GM23338 (cell line): Measurements from ENCODE around the gene IL31. TPM values are rescaled to one million over a fixed set of nuclear protein-coding genes. Genes with fewer than 3 reads are reported as not detected.

Experiments used
- ATAC-seq: fragments of 200-7000 bp; cut with Tn5 transposase; 3 replicates; pipeline ENCODE4 v1.9.1; 2020
- DNase-seq: peaks from one replicate; pipeline ENCODE4 v3.0.0-alpha.2; 2015; ENCODE audit warnings: low spot score
- H2AFZ ChIP-seq: fragments of 200-600 bp; sonication (generic); 2 replicates; pipeline ENCODE4 v1.8.0; 2016; ENCODE audit warnings: antibody characterized with exemption, mild to moderate bottlenecking, moderate library complexity
- H3F3A ChIP-seq: fragments of 200-600 bp; sonication (generic); replicated peaks from 2 replicates; pipeline ENCODE4 v1.8.0; 2017; ENCODE audit warnings: antibody characterized with exemption, mixed run types, low read depth
- H3K27ac ChIP-seq: fragments of 200-600 bp; sonication (generic); 2 replicates; pipeline ENCODE4 v1.6.1; 2016; ENCODE audit warnings: low read depth
- H3K27me3 ChIP-seq: fragments of 200-600 bp; sonication (generic); 2 replicates; pipeline ENCODE4 v1.8.0; 2016; ENCODE audit warnings: mild to moderate bottlenecking, mixed run types, moderate library complexity; ENCODE audit not compliant: insufficient read depth
- H3K36me3 ChIP-seq: fragments of 200-600 bp; sonication (generic); 2 replicates; pipeline ENCODE4 v1.8.0; 2016; ENCODE audit warnings: mild to moderate bottlenecking; ENCODE audit not compliant: insufficient read depth
- H3K4me1 ChIP-seq: fragments of 200-600 bp; sonication (generic); 2 replicates; pipeline ENCODE4 v1.8.0; 2016; ENCODE audit warnings: mild to moderate bottlenecking, moderate library complexity; ENCODE audit not compliant: insufficient read depth
- H3K4me2 ChIP-seq: fragments of 200-600 bp; sonication (generic); 2 replicates; pipeline ENCODE4 v1.7.1; 2017; ENCODE audit warnings: mixed run types
- H3K4me3 ChIP-seq: fragments of 200-600 bp; sonication (generic); 2 replicates; pipeline ENCODE4 v1.6.1; 2016; ENCODE audit warnings: mixed run types
- H3K79me2 ChIP-seq: fragments of 200-600 bp; sonication (generic); replicated peaks from 2 replicates; pipeline ENCODE4 v1.8.0; 2017; ENCODE audit warnings: mild to moderate bottlenecking; ENCODE audit not compliant: insufficient read depth
- H3K9me2 ChIP-seq: fragments of 200-600 bp; sonication (generic); 2 replicates; pipeline ENCODE4 v1.8.0; 2017; ENCODE audit not compliant: insufficient read depth
- H4K20me1 ChIP-seq: fragments of 200-600 bp; sonication (generic); replicated peaks from 2 replicates; pipeline ENCODE4 v1.8.0; 2017; ENCODE audit warnings: mild to moderate bottlenecking; ENCODE audit not compliant: insufficient read depth
- H3K27ac Mint-ChIP-seq: 2 replicates; pipeline ENCODE4 v1.8.0; 2020; ENCODE audit warnings: inconsistent platforms, mild to moderate bottlenecking, moderate library complexity, mixed read lengths
- H3K27me3 Mint-ChIP-seq: 3 replicates; pipeline ENCODE4 v1.8.0; 2022; ENCODE audit warnings: low read depth, mild to moderate bottlenecking, moderate library complexity, mixed read lengths, inconsistent platforms; ENCODE audit not compliant: insufficient read depth, poor library complexity
- H3K36me3 Mint-ChIP-seq: 3 replicates; pipeline ENCODE4 v1.8.0; 2021; ENCODE audit warnings: low read depth, mild to moderate bottlenecking, inconsistent platforms, moderate library complexity, mixed read lengths
- H3K4me1 Mint-ChIP-seq: 3 replicates; pipeline ENCODE4 v1.8.0; 2020; ENCODE audit warnings: mild to moderate bottlenecking, inconsistent platforms, mixed read lengths
- H3K4me3 Mint-ChIP-seq: 3 replicates; pipeline ENCODE4 v1.8.0; 2021; ENCODE audit warnings: moderate library complexity, mild to moderate bottlenecking, inconsistent platforms, mixed read lengths
- H3K9me3 Mint-ChIP-seq: 3 replicates; pipeline ENCODE4 v1.8.0; 2020; ENCODE audit warnings: moderate library complexity, mild to moderate bottlenecking, inconsistent platforms, mixed read lengths
- CREB1 ChIP-seq: fragments of 250-450 bp; sonication (Bioruptor Pico); IDR thresholded peaks from 2 replicates; pipeline ENCODE4 v1.5.0; 2020; ENCODE audit warnings: low read depth, mild to moderate bottlenecking, moderate library complexity
- CTCF ChIP-seq, 2 experiments: fragments of 200-600 bp in 1 of 2; sonication (generic) in 1 of 2; conservative IDR thresholded peaks; 2 replicates each; pipeline versions ENCODE4 v1.5.1 to v1.6.1; 2016 to 2017; ENCODE audit warnings: antibody characterized with exemption in 2 of 2, low read depth in 2 of 2, mild to moderate bottlenecking in 2 of 2, moderate library complexity in 1 of 2
- ETS1 ChIP-seq: IDR thresholded peaks from 2 replicates; pipeline ENCODE4 v1.6.1; 2016; ENCODE audit warnings: antibody characterized with exemption
- EZH2 ChIP-seq: fragments of 200-600 bp; sonication (generic); IDR thresholded peaks from one replicate; pipeline ENCODE4 v1.8.0; 2017; ENCODE audit warnings: antibody characterized with exemption, mild to moderate bottlenecking, low read depth; ENCODE audit not compliant: unreplicated experiment
- EZH2phosphoT487 ChIP-seq: fragments of 200-600 bp; sonication (generic); IDR thresholded peaks from one replicate; pipeline ENCODE4 v1.8.1; 2018; ENCODE audit warnings: antibody characterized with exemption; ENCODE audit not compliant: unreplicated experiment
- JUNB ChIP-seq: IDR thresholded peaks from one replicate; pipeline ENCODE4 v1.6.1; 2016; ENCODE audit warnings: antibody characterized with exemption; ENCODE audit not compliant: unreplicated experiment
- NANOG ChIP-seq: IDR thresholded peaks from 2 replicates; pipeline ENCODE4 v1.6.1; 2016; ENCODE audit warnings: antibody characterized with exemption, borderline replicate concordance
- POLR2AphosphoS5 ChIP-seq: IDR thresholded peaks from 2 replicates; pipeline ENCODE4 v1.6.1; 2016; ENCODE audit warnings: antibody characterized with exemption, low read depth
- STAT1 ChIP-seq: IDR thresholded peaks from one replicate; pipeline ENCODE4 v1.6.1; 2016; ENCODE audit warnings: antibody characterized with exemption; ENCODE audit not compliant: unreplicated experiment
- ZNF114 ChIP-seq: fragments of 250-450 bp; sonication (Bioruptor Pico); IDR thresholded peaks from 2 replicates; pipeline ENCODE4 v1.5.0; 2020; ENCODE audit warnings: mild to moderate bottlenecking, moderate library complexity
- ZNF331 ChIP-seq: fragments of 250-450 bp; sonication (Bioruptor Pico); IDR thresholded peaks from 2 replicates; pipeline ENCODE4 v1.5.0; 2020; ENCODE audit warnings: low read depth, mild to moderate bottlenecking, moderate library complexity
- polyA plus RNA-seq: library from polyadenylated mRNA; unstranded; fragments of >200 nt; fragmentation: Nextera tagmentation; extraction: Ambion mirVana; gene quantifications from 2 replicates; pipeline ENCODE4 v1.2.1, GENCODE V29; 2016
- total RNA-seq: library from RNA; depleted of rRNA; stranded (reverse); fragments of >200 nt; shearing (Covaris generic); gene quantifications from 2 replicates; pipeline ENCODE4 v1.2.3, GENCODE V29; 2014
- TF ChIP-seq, protein P1 (sequence below): IDR thresholded peaks from one replicate; pipeline ENCODE4 v1.6.1; 2018; ENCODE audit warnings: antibody characterized with exemption; ENCODE audit not compliant: unreplicated experiment
- TF ChIP-seq, protein P2 (sequence below): fragments of 250-450 bp; sonication (Bioruptor Pico); IDR thresholded peaks from 2 replicates; pipeline ENCODE4 v1.5.0; 2020; ENCODE audit warnings: mild to moderate bottlenecking, moderate library complexity

Gene IL31
- total and polyA plus RNA-seq, 2 experiments from 2014 or later: not detected

DNA sequence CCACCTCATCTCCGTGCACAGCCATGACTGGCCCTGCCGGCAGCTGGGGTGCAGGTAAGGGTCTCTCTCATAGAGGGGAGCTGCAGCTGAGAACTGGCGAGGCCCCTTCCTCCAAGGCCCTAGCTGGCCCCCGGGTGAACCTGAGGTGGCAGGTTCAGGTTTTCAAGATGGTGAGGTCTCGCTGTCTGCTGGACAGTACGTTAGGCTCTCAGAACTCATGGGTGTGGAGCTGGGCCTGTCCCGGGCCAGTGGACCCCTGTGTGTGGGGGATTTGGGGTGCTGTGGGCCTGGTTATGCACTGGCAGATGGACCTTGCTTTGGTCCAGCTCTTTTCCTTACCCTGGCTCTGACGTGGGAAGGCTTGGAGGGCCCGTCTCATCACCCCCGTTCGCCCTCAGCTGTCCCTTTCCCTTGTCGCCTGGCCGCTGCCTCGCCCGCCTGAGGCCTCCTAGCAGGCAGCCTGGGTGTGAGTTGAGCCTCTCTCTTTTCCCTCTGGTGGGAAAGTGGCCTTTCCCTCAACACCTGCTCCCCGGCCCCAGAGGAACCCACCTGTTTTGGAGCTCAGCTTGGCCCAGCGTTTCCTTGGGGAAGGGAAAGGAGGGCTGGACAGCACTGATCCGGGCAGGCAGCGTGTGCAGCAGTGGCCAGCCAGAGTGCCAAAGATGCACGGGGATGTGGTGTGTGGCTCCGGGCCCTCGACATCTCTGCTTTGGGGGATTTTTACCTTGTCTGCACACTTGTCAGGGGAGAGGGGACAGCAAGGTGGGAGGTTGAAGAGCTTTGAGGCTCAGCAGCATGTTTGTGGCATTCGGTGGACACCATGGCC lies 28.3 kb downstream of the IL31 start:
- H3K27me3 ChIP-seq: no peaks in the 10 kb centered on the region
- no peak overlapping the region for H2AFZ ChIP-seq
- no peaks in the 10 kb centered on the region for H3F3A ChIP-seq
- H3K9me2 ChIP-seq: no peaks in the 10 kb centered on the region
- TF ChIP-seq, protein P1, sequence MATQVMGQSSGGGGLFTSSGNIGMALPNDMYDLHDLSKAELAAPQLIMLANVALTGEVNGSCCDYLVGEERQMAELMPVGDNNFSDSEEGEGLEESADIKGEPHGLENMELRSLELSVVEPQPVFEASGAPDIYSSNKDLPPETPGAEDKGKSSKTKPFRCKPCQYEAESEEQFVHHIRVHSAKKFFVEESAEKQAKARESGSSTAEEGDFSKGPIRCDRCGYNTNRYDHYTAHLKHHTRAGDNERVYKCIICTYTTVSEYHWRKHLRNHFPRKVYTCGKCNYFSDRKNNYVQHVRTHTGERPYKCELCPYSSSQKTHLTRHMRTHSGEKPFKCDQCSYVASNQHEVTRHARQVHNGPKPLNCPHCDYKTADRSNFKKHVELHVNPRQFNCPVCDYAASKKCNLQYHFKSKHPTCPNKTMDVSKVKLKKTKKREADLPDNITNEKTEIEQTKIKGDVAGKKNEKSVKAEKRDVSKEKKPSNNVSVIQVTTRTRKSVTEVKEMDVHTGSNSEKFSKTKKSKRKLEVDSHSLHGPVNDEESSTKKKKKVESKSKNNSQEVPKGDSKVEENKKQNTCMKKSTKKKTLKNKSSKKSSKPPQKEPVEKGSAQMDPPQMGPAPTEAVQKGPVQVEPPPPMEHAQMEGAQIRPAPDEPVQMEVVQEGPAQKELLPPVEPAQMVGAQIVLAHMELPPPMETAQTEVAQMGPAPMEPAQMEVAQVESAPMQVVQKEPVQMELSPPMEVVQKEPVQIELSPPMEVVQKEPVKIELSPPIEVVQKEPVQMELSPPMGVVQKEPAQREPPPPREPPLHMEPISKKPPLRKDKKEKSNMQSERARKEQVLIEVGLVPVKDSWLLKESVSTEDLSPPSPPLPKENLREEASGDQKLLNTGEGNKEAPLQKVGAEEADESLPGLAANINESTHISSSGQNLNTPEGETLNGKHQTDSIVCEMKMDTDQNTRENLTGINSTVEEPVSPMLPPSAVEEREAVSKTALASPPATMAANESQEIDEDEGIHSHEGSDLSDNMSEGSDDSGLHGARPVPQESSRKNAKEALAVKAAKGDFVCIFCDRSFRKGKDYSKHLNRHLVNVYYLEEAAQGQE: no peak
- no peak for TF ChIP-seq CREB1 (CRISPR knock-in tag)
- TF ChIP-seq POLR2AphosphoS5: no peak
- no peak for TF ChIP-seq STAT1
- no peak for TF ChIP-seq EZH2
- no peak for TF ChIP-seq ZNF114 (CRISPR knock-in tag)
- TF ChIP-seq ZNF331 (CRISPR knock-in tag): no peak
- TF ChIP-seq CTCF (conservative IDR thresholded peaks at IDR 0.05; ENCODE audit: low read depth in 2 of 2): no peak
- TF ChIP-seq JUNB: no peak
- TF ChIP-seq, protein P2, sequence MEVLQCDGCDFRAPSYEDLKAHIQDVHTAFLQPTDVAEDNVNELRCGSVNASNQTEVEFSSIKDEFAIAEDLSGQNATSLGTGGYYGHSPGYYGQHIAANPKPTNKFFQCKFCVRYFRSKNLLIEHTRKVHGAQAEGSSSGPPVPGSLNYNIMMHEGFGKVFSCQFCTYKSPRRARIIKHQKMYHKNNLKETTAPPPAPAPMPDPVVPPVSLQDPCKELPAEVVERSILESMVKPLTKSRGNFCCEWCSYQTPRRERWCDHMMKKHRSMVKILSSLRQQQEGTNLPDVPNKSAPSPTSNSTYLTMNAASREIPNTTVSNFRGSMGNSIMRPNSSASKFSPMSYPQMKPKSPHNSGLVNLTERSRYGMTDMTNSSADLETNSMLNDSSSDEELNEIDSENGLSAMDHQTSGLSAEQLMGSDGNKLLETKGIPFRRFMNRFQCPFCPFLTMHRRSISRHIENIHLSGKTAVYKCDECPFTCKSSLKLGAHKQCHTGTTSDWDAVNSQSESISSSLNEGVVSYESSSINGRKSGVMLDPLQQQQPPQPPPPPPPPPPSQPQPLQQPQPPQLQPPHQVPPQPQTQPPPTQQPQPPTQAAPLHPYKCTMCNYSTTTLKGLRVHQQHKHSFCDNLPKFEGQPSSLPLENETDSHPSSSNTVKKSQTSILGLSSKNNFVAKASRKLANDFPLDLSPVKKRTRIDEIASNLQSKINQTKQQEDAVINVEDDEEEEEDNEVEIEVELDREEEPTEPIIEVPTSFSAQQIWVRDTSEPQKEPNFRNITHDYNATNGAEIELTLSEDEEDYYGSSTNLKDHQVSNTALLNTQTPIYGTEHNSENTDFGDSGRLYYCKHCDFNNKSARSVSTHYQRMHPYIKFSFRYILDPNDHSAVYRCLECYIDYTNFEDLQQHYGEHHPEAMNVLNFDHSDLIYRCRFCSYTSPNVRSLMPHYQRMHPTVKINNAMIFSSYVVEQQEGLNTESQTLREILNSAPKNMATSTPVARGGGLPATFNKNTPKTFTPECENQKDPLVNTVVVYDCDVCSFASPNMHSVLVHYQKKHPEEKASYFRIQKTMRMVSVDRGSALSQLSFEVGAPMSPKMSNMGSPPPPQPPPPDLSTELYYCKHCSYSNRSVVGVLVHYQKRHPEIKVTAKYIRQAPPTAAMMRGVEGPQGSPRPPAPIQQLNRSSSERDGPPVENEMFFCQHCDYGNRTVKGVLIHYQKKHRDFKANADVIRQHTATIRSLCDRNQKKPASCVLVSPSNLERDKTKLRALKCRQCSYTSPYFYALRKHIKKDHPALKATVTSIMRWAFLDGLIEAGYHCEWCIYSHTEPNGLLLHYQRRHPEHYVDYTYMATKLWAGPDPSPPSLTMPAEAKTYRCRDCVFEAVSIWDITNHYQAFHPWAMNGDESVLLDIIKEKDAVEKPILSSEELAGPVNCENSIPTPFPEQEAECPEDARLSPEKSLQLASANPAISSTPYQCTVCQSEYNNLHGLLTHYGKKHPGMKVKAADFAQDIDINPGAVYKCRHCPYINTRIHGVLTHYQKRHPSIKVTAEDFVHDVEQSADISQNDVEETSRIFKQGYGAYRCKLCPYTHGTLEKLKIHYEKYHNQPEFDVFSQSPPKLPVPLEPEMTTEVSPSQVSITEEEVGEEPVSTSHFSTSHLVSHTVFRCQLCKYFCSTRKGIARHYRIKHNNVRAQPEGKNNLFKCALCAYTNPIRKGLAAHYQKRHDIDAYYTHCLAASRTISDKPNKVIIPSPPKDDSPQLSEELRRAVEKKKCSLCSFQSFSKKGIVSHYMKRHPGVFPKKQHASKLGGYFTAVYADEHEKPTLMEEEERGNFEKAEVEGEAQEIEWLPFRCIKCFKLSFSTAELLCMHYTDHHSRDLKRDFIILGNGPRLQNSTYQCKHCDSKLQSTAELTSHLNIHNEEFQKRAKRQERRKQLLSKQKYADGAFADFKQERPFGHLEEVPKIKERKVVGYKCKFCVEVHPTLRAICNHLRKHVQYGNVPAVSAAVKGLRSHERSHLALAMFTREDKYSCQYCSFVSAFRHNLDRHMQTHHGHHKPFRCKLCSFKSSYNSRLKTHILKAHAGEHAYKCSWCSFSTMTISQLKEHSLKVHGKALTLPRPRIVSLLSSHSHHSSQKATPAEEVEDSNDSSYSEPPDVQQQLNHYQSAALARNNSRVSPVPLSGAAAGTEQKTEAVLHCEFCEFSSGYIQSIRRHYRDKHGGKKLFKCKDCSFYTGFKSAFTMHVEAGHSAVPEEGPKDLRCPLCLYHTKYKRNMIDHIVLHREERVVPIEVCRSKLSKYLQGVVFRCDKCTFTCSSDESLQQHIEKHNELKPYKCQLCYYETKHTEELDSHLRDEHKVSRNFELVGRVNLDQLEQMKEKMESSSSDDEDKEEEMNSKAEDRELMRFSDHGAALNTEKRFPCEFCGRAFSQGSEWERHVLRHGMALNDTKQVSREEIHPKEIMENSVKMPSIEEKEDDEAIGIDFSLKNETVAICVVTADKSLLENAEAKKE (CRISPR knock-in tag): no peak
- TF ChIP-seq NANOG: no peak
- TF ChIP-seq EZH2phosphoT487: no peak
- no peak for TF ChIP-seq ETS1
- H3K4me3 Mint-ChIP-seq: no peak overlapping the region
- H3K36me3 ChIP-seq: peaks cover 7% of the 10 kb centered on the region; the same call in 1 of the 2 replicates
- ATAC-seq (no peak), DNase-seq (no peak)
- peaks cover 37% of the 10 kb centered on the region for H3K36me3 Mint-ChIP-seq
- H4K20me1 ChIP-seq: no peaks in the 10 kb centered on the region
- peaks cover 32% of the 10 kb centered on the region for H3K9me3 Mint-ChIP-seq
- no peaks in the 10 kb centered on the region for H3K79me2 ChIP-seq
- no peak overlapping the region for H3K4me2 ChIP-seq
- H3K27me3 Mint-ChIP-seq: peaks cover 16% of the 10 kb centered on the region
- H3K4me3 ChIP-seq: no peak overlapping the region
- no peaks in the 10 kb centered on the region for H3K4me1 Mint-ChIP-seq
- no peak overlapping the region for H3K27ac ChIP-seq
- H3K27ac Mint-ChIP-seq: no peak overlapping the region
- H3K4me1 ChIP-seq: no peaks in the 10 kb centered on the region
